G401 (cell line): Measurements from ENCODE around the gene TBC1D8. TPM values are rescaled to one million over a fixed set of nuclear protein-coding genes. Genes with fewer than 3 reads are reported as not detected.
"Not testable (repeated sequence)": the region's sequence is repeated elsewhere in the genome, so short reads cannot be mapped to it uniquely, and the experiment has no call there.

Source experiments
- DNase-seq: peaks from one replicate; pipeline ENCODE4 v3.0.0-alpha.2; 2015; ENCODE audit warnings: low spot score
- in situ Hi-C: cut with HindIII; loops from 2 replicates; pipeline ENCODE4 v1.10.0; 2016; ENCODE audit warnings: low sequenced_read_pairs, mixed read lengths
- total RNA-seq: library from RNA; depleted of rRNA; stranded (reverse); fragments of >200 nt; shearing (Covaris generic); gene quantifications from 2 replicates; pipeline ENCODE4 v1.2.3, GENCODE V29; 2014

Gene TBC1D8
- total RNA-seq, 1 experiment from 2014 or later, result 5.8 TPM

DNA sequence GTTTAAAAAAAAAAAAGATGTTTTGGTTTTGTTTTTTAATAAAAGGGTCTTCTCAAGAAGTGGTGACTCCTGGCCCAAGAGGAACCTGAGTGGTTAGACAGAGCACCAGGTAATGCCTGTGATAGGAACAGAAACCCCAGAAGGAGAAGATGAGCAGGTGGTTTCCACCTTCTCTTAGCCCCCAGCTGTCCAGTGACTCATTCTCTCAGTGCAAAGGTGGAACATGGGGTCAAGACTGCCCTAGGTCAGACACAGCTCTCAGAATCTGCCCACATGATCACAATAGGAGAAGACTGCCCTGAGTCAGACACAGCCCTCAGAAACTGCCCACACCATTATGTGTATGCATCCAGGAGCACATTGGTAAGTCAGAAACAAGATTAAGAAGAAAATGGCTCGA lies 61.8 kb downstream of the TBC1D8 start:
- DNase-seq, result no peak
- in situ Hi-C loops, result no loop called here

DNA sequence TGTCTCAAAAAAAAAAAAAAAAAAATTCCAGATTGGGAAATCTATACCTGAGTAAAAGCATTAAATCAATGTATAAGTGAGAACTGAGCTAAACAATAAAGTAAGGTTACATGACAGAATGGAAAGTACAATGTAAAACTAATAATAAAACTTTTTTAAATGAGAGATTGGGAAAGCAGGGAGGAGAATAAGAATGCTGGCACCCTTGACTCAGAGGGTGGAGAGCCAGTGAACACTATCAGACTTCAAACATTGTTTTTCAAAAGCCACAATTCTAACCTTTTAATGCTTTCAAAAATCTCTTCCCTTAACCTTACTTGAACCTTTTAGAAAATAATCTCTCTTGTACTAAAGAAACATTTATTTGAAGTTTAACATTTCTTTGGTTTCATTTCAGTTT lies 63.5 kb downstream of the TBC1D8 start:
- no peak for DNase-seq
- in situ Hi-C loops, result no loop called here

DNA sequence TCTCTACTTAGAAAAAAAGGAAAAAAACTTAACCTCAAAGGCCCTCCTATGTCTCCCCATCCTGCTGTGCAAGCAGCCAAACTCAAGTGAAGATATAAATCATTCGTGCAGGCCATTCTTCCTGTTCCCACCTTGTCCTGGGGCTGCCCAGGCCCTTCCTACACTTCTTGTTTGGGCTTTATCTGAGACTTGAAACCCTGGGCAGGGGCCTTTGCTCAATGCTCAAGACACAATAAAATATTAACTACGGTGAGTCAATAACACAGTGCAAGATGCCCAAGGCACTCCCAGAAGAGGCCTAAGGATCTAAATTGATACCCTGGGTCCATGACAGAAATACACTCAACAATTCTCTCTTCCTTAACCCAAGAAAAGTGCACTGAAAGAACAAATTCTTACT lies 67.6 kb downstream of the TBC1D8 start:
- in situ Hi-C loops, result no loop called here
- DNase-seq, result no peak

DNA sequence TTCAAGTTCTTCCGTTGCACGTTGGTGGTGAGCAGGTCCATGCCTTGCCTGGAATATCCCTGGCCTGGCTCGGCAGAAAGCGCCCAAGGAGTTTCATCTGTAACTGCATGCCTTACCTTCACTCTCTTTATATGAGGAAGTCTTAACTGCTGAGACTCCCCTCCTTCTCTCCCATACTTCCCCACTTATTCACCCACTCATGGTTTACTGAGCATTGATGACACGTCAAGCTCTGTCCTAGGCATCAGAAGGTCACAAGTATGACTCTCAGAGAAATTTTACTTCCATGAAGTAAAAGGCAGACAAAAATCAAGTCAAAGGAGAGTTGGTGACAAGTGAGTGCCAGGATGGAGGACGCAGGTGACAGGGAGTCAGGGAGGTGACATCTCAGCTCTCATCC lies 68.2 kb downstream of the TBC1D8 start:
- in situ Hi-C loops, result no loop called here
- DNase-seq, result no peak

DNA sequence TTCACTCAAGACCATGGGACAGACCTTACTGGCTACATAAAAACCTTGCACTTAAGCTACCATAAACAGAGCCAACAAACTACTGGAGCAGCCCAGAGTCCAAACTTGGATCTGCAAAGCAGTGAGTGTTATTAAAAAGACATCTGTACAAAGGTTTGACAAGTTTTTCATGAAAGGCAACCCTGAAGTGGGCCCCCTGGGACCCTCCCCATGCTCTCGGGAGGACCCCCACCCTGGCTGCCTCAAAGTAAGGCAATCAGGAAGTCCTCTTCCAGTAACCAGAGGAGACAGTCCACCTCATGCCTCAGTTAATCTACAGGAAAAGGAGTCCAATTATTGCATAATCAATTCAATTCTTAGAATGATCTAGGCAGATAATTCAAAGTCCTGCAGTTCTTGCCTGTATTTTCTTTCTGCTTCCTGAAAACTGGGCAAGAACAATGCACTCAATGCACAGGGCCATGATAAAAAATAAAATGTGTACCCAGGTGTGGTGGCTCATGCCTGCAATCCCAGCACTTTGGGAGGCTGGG lies 69.7 kb downstream of the TBC1D8 start:
- in situ Hi-C loops, result no loop called here
- no peak for DNase-seq

DNA sequence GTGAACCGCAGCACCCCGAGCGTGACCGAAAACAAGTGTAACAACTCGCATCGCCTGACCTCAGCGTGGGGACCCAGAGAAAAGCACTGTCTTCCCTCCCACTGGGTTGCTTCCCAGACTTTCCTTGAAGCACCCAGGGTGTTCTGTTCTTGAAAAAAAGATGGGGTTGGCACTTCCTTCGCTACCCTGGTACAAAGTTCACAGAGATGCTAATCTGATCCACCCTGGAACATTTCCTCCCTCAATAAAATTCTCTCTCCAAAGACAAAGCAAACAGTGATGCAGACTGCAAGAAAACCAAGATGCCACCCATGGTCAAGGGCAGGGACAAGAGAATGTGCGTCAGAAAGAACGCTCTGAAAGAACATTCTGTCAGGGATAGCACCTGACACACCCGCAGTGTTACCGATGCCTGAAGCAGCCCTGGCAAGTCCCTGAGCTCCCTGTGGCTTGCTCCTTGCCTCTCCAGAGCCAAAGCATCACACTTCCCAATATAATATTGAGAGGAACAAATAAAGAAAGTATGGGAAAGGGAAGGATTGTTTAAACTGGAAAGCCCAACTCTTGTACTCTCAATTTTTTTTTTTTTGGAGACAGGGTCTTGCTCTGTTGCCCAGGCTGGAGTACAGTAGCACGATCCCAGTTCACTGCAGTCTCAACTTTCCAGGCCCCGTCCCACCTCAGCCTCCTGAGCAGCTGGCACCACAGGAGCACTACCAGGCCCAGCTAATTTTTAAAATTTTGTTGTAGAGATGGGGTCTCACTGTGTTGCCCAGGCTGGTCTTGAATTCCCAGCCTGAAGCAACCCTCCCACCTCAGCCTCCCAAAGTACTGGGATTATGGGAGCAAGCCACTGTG lies 70.7 kb downstream of the TBC1D8 start:
- no peak for DNase-seq
- in situ Hi-C loops, result no loop called here

DNA sequence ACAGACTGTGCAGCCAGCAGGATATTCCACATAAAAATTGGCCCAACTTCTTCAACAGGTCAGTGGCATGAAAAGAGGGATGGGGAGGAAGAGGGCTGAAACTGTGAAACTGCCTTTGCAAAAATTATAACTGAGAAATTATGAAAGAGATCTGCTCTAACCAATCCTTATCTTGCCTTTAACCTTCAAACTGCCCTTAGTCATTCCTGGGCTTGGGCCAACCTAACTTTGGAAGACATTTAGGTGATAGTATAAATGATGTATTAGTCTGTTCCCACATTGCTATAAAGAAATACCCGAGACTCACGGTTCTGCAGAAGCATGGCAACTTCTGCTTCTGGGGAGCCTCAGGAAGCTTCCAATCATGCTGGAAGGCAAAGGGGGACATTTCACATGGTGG lies 74.6 kb downstream of the TBC1D8 start:
- in situ Hi-C loops, result no loop called here
- peak; percentile 6 for DNase-seq

DNA sequence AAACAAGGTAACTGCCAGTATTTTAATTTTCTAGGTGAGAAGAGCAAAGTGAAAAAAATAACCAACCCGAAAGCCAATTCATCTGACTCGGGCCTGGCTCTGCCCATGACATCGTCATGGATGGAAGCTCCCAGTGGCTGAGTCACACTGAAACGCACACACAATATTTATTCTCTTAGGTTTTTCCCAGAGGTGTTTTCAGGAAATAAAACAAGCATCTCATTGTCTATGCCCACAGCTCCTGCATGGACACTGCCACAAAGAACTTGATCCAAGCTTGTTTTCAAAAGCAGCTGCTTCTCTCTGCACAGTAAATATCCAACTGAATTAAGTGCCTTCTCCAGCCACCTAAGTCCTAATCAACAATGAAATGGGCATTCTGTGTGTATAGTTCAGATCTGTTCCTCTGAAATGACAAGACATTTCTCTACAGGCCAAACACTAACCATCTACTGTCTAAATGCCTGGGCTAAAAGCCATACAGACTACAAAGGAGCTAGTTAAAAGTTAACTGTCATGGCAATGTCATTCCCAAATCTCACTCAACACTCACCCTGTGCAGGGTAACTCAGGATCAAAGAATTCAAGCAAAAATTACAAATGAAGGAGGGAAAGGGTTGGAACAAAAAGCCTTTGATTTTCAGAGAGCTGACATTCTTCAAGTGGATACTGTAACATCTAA lies 86.2 kb downstream of the TBC1D8 start:
- in situ Hi-C loops, result no loop called here
- DNase-seq, result no peak

DNA sequence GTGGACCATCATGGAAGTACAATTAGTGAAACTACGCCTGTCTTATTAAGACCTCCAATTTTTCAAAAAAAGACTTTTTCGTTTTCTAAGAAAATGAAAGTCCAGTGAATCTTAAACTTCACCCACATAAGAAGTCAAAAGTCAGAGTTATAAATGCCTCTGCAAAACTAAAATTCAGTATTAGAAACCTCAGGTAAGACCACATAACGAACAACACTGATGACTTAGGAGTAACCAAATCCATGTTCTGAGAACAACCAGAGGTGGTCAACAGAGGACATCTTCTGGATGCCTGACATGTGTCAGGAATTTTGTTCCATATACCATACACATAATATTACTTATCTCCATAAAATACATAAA lies 86.7 kb downstream of the TBC1D8 start:
- no peak for DNase-seq
- in situ Hi-C loops, result no loop called here

DNA sequence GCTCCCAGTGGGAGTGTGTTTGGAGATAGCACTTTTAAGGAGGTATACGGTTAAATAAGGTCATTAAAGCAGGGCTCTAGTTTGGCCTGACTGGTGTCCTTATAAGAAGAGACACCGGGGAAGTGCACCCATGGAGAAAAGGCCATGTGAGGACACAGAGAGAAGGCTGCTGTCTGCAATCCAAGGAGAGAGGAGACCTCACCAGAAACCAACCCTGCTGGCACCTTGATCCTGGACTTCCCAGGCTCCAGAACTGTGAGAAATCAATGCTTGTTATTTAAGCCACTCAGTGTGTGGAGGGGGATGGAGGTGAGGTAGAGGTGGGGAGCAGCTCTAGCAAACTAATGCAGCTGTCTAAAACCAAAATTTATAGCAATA lies 87.1 kb downstream of the TBC1D8 start:
- in situ Hi-C loops, result no loop called here
- no peak for DNase-seq

DNA sequence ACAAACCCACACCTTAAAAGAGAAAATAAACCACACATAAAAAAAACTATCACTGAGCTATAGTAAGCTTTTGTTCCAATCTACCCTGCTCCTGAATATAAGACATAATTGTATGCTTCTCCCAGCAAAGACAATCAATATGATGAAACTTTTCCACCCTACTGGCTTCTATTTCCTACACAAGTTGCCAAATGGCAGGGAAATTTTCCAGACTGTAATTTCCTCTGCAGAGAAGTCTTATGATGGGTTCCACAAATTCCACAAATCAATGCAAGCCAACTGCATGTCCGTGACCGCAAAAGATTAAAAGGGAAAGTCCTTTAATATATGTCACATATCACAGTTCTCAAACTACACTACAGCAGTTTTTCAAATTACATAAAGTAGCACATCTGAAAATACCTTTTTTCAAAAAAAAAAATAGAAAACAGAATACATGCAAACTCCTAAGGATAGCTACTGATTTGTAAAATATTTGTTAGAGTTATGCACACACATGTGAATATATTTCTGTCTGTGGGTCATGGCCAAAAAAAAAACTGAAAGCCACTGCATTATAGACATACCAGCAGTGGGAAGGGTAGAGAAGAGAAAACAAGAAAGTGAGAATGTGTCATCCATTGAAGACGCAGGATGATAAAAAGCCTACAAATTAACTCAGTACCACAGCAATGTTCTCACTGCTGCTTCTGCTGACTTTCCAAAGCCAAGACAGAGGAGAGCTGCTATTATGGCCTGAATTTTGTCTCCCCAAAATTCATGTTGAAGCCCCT lies 87.6 kb downstream of the TBC1D8 start:
- DNase-seq, result no peak

DNA sequence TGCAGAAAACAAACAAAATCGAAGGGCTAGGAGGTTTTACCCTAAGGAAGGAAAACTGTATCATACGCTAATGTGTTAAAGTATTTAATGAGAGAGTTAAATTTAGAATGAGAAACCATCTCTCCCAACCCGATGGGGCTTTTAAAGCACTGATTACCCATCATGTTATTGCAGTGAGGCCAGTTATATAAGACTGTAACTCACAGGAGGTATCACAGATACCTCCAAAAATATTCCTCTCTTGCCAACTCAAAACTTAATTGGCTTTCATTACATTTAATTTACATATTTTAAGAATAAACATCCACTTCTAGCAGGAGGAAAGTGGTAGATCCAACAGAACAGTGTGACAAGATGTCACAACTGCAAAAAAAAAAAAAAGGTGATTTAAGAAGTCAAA lies 92.8 kb downstream of the TBC1D8 start:
- in situ Hi-C loops, result no loop called here
- no peak for DNase-seq

More for the DNA sequence above, 87.6 kb downstream of the TBC1D8 start:
- in situ Hi-C loops, result no loop called here

DNA sequence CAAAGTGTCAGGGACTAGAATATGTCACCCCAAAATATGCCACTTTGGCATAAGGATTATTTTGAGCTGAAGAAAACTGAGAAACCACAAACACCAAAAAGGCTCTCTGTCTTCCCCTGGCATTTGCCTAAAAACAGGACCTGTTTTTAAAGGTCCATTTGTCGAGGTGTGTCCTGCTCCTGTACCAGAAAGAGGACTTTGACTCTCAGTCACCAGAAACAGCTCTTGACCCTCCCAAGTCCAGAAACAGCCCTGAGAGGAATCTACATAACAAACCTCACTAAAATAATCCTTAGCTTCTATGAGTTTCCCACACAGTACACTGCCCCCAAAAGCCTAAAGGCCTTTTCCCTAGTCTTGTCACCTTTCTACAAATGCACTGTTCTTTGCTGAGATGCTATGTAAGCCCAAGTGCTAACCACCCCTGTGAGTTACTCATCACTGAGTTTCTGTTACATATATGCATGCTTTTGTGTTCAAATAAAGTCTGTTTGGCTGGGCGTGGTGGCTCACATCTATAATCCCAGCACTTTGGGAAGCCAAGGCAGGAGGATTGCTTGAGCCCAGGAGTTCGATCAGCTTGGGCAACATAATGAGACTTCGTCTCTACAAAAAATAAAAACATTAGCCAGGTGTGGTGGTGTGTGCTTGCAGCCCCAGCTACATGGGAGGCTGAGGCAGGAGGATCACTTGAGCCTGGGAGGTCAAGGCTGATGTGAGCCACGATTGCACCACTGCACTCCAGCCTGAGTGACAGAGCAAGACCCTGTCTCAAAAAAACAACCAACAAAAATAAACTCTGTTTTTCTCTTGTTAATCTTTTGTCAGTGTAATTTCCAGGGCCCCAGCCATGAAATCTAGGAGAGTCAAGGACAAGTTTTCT lies 93.9 kb downstream of the TBC1D8 start:
- no peak for DNase-seq
- in situ Hi-C loops, result no loop called here

DNA sequence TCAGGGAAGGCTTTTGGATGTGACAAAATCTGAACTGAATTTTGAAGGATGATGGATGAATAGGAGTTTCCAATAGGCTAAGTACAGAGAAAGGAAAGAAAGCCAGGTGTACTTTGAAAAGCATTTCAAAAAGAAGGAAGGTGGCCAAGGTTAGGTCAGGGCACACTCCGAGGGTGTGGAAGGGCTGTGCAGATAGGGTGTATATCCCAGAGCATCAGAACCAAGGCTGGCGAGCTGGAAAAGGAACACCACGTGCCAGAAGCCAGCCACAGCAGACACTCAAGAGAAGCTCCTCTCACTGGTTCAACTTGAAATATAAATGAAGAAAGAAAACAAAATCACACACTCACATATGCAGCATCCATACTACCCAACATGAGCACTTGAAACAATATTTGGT lies 98.1 kb downstream of the TBC1D8 start:
- in situ Hi-C loops, result no loop called here
- no peak for DNase-seq

DNA sequence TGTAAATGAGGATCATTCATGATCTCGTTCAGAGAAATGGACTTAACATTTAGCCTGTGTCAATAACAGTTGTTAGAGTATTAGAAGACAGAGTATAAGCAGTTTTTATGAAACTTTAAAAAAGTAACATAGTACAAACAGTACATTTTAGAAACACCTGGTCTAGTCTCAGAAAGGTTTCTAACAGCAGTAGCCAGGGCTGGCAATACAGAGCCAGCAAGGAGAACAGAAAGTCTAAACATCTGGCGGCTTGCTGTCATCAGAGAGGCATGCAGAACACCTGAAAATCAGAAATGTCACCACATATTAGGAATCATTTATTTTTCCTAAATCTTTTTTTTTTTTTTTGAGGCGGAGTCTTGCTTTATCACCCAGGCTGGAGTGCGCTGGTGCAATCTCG lies 99.0 kb downstream of the TBC1D8 start:
- in situ Hi-C loops, result no loop called here
- DNase-seq, result no peak

DNA sequence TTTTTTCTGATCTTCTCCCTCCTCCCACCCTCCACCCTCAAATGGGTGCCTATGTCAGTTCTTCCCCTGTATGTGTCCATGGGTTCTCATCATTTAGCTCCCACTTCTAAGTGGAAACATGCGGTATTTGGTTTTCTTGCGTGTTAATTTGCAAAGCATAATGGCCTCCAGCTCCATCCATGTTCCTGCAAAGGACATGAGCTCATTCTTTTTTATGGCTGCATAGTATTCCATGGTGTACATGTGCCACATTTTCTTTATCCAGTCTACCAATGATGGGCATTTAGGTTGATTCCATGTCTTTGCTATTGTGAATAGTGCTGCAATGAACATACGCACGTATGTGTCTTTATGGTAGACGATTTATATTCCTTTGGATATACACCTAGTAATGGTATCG lies 100.3 kb downstream of the TBC1D8 start:
- in situ Hi-C loops, DNase-seq: not testable (repeated sequence)

DNA sequence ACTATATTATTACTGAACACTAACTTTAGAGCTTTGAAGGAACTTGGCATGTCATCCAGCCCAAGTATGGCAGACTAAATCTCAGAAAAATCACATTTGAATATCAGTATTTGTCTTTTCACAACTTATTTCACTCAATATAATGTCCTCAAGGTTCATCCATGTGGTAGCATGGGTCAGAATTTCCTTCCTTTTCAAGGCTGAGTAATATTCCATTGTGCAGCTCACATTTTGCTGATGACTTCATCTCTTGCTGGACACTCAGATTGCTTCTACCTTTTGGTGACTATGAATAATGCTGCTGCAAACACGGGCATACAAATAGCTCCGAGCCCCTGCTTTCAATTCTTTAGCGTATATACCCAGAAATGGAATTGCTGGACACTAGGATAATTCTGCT lies 102.4 kb downstream of the TBC1D8 start:
- DNase-seq, result no peak
- in situ Hi-C loops, result loop anchor here (25.0 kb wide), 1 partner anchor 164 kb away; no protein-coding TSS in a partner anchor

DNA sequence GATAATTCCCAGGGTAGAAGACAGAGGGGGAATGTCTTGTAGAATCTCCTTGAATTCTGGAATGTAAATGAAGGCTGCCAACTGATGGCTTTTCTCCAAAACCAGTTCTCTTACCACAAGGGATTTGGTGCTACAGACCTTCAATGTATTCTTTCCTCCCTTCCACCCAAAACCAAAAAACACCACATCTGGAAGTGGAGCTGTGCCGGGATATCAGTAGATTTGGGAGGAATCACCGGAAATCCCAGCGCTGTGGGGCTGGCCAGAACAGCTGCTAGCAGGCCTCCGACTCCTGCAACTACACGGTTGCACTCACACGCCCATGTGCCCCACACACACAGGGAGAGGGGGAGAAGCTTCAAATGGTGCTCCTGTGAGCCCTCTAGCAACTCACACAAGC lies 103.4 kb downstream of the TBC1D8 start:
- DNase-seq, result no peak
- in situ Hi-C loops, result loop anchor here (25.0 kb wide), 1 partner anchor 165 kb away; no protein-coding TSS in a partner anchor
